ENCODE measurements around the gene CAPN7.
A peak's percentile ranks its signal among the peaks of the same experiment; 100 is the strongest.

CAPN7 gene

DNA sequence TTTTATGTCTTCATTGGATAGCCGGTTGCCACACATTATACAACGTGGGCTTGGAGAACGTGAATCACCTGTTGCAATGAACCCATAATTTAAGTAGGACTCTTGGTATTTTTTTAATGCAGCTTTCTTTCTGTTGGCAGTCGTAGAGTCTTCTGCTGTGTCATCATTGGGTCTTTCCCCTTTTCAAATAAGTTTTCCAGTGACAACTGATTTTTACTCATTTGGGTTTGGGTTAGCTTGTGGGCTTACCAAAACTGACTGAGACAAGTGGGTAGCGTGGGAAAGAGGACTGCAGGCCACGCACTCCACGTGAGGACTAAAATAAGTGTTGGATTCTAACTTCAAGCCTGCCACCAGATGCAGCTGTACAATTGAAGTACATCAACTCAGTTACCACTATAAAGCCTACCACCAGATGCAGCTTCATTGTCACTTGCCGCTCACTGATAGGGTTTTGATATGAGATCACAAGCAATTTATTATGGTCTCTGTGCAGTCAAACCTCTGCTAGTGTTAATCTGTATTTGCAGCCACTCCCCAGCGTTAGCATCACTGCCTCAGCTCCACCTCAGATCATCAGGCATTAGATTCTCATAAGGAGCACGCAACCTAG is 6.4 kb upstream of the CAPN7 start:
- no peak for DNase-seq (ENCODE audit: low read depth in 2 of 2)

- DNase-seq (ENCODE audit: low read depth in 2 of 2) = no peak
Measured at GRCh38 chr3:15204005-15204404, 2.0 kb upstream of the CAPN7 start.

- DNase-seq (ENCODE audit: low read depth in 2 of 2) = no peak
Measured at GRCh38 chr3:15205482-15205933, 538 bp upstream of the CAPN7 start.

DNA sequence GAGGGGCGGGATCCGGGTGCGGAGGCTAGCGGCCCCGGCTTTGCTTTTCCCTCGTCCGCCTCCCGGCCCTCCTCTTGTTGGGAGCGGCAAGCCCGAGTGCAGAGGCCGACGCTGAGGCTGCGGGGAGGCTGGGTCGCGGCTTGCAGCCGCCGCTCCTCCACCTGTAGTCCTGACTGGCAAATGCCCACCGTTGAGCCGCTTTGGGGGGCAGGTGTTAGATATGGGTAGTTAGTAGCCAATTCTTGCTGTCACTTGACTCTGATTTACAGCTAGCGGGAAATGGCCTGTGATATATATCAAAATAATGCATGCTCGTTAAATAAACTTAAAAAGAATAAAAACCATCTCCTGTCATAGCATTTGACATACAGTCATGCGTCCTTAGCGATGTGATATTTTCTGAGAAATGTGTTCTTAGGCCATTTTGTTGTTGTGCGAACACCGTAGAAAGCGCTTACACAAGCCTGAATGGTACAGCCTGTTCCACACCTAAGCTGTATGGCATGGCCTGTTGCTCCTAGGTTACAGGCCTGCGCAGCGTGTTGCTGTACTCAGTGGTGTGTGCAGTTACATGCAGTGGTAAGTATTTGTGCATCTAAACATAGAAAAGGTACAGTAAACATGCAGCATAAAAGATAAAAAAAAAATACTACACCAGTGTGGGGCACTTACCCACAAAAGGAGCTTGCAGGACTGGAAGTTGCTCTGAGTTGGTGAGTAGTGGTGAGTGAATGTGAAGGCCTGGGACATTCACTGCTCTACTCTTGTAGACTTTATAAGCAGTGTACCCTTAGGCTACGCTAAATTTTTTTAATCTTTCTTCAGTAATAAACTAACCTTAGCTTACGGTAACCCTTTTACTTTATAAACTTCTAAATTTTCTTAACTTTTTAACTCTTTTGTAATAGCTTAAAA is 873 bp downstream of the CAPN7 start:
- peak in 1 of 2 experiments; percentile 4 for DNase-seq (ENCODE audit: low read depth in 2 of 2)

DNA sequence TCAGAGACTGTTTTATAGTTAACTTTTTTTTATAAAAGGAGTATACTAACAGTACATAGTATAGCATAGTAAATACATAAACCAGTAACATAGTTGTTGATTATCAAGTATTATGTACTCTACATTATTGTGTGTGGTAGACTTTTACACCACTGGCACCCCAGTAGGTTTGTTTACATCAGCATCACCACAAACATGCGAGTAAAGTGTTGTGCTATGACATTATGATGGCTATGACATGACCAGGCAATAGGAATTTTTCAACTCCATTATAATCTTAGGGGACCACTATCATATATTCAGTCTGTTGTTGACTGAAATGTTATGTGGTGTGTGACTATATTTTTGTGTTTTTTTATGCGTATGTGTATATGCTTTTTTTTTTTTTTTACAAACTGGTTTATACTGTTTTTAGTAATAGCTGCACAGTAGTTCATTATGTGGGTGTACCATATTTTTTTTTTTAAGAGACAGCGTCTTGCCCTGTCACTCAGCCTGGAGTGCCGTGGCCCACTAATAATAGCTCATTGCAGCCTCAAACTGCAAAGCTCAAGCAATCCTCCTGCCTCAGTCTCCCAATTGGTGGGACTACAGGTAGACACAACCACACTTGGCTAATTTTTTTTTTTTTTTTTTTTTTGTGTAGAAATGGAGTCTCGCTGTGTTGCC is 1.9 kb downstream of the CAPN7 start:
- DNase-seq (ENCODE audit: low read depth in 2 of 2) = no peak

DNA sequence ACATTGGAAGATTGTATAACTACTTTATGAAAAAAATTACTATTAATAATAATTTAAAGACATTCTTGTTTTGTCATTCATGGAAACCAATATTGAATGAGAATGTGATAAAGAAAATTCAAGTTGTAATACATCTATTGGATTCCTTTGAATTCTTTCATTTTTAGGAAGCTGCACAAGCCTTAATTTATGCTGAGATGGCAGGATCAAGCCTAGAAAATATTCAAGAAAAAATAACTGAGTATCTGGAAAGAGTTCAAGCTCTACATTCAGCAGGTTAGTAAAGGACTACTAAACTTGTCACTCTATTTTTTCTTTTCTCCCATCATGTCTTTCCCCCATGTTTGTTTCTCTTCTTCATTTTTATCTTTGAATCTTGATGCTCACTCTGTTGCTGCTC is 5.9 kb downstream of the CAPN7 start:
- no peak for DNase-seq (ENCODE audit: low read depth in 2 of 2)

- no peak for DNase-seq (ENCODE audit: low read depth in 2 of 2)
Measured at GRCh38 chr3:15214758-15215157, 8.7 kb downstream of the CAPN7 start.

DNA sequence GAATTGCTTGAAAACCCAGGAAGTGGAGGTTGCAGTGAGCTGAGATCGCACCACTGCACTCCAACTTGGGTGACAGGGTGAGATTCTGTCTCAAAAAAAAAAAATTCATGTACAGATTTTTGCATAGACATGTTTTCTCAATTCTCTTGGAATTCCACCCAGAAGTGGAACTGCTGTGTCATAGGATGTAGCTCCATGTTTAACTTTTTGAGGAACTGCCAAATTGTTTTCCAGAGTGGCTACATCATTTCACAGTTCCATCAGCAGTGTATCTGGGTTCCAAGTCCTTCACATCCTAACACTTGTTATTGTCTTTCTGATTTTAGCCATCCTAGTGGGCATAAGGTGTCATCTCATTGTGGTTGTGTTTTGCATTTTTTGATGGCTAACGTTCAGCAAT is 9.9 kb downstream of the CAPN7 start:
- no peak for DNase-seq (ENCODE audit: low read depth in 2 of 2)

- no peak for DNase-seq (ENCODE audit: low read depth in 2 of 2)
Measured at GRCh38 chr3:15216501-15216900, 10.5 kb downstream of the CAPN7 start.

- DNase-seq (ENCODE audit: low read depth in 2 of 2) = no peak
Measured at GRCh38 chr3:15217011-15217671, 11.1 kb downstream of the CAPN7 start.

DNA sequence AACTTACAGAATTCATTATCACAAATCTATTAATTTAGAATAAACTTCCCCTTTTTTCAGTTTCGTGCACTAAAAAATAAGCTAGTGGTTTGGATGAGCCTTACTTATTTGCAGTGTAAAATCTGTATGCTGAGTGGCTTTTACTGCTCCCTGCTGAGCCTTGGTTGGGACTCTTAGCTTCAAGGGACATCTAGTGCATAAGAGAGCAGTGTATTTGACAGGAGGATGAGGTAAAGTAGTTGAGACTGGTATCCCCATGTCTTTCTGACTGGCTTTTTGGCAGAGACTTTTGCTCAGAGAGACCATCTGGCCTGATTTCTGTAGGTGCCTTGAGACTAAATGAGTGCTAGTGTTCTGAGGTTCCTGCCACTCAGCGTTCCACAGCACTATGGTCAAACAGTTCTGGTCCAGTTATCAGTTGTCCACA is 11.8 kb downstream of the CAPN7 start:
- DNase-seq (ENCODE audit: low read depth in 2 of 2) = no peak

GRCh38 chr3:15218689-15219088 is 12.6 kb downstream of the CAPN7 start:
- DNase-seq (ENCODE audit: low read depth in 2 of 2) = no peak

DNA sequence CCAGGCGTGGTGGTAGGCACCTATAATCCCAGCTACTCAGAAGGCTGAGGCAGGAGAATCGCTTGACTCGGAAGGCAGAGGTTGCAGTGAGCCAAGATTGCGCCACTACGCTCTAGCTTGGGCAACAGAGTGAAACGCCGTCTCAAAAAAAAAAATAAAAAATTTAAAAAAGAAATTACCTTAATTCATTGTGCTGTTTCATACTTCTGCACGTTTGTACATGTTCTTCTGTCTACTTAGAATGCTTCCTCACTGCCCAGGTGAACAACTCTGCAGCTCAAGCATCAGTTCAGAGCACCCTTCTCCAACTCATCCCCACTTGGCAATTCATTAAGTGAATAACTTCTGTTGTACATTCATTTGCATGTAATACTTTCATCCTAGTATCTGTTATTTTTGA is 14.0 kb downstream of the CAPN7 start:
- no peak for DNase-seq (ENCODE audit: low read depth in 2 of 2)

GRCh38 chr3:15220661-15221060 is 14.6 kb downstream of the CAPN7 start:
- no peak for DNase-seq (ENCODE audit: low read depth in 2 of 2)

DNA sequence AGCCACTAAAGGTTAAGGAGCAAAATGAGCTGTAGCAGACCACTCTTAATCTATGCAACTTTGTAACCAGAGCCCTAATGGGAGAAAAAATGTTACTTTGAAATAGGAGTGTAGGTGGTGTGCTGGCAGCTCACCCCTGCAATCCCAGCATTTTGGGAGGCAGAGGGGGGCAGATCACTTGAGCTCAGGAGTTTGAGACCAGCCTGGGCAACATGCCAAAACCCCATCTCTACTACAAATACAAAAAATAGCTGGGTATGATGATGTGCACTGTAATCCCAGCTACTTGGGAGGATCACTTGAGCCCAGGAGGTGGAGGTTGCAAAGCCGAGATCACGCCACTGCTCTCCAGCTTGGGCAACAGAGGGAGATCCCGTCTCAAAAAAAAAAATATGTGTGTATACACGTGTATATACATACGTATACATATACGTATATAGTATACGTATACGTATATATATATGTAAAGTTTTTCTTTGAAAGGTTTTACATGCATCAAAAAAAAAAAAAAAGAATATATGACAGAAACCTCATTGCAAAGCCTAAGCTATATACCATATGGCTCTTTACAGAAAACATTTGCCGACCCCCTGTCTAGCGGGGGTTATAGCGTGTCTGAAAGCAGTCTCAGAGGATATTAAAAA is 15.7 kb downstream of the CAPN7 start:
- DNase-seq (ENCODE audit: low read depth in 2 of 2) = no peak

DNA sequence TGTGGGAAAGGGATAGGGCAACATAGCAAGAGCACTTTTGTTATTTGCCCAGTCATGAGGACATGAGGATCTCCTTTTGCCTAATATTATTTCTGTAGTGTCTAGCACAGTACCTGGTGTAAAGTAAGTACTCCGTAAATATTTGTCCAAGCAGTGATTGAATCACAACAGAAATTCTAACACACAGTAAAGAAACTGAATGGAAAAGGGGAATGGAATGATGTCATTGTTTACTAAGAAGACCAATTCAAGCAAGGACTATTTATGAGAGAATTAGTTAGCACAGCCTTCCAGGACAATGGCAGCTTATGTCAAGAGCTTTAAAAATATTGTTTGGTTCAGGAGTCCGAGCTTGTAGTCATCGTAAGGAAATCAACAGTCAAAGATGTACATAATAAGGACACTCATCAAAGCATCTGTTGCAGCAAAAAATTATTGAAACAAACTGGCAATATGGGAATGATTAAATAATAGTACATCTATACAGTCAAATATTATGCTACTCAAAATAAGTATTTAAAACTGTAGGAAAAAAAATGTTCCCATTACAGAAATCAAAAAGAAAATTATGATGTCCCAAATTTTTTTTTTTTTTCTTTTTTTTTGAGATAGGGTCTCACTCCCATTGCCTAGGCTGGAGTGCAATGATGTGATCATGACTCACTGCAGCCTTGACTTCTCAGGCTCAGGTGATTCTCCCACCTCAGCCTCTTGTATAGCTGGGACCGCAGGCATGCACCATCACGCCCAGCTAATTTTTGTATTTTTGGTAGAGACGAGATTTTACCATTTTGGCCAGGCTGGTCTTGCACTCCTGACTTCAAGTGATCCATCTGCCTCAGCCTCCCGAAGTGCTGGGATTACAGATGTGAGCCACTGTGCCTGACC is 17.9 kb downstream of the CAPN7 start:
- no peak for DNase-seq (ENCODE audit: low read depth in 2 of 2)

DNA sequence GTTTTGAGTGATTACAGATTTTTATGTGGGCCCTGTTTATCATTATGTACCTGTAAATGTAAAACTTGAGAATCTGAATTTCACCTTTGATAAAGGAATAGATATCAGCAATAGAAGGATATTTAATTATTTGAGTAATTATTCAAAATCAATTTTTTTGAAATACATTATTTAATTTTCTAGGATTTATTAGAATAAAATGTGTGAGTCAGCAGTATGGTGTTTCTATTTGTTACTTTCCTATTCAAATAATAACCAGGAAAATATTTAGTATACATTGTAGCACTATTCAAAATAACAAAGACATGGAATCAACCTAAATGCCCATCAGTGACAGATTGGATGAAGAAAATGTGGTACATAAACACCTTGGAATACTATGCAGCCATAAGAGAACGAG is 22.1 kb downstream of the CAPN7 start:
- DNase-seq (ENCODE audit: low read depth in 2 of 2) = no peak

DNA sequence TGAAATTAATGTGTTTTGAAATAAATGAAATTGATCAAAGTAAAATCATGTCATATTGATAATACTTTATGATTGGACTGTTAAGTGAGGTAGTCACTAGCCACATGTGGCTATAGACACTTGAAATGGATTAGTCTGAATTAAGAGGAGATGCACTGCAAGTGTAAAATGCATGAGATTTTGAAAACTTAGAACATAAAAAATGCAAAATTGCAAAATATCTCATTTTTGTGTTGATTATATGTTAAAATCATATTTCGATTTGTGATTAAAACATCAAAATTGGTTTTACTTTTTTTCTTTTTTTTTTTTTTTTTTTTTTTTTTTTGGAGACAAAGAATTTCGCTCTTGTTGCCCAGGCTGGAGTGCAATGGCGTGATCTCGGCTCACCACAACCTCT is 23.2 kb downstream of the CAPN7 start:
- no peak for DNase-seq (ENCODE audit: low read depth in 2 of 2)

DNA sequence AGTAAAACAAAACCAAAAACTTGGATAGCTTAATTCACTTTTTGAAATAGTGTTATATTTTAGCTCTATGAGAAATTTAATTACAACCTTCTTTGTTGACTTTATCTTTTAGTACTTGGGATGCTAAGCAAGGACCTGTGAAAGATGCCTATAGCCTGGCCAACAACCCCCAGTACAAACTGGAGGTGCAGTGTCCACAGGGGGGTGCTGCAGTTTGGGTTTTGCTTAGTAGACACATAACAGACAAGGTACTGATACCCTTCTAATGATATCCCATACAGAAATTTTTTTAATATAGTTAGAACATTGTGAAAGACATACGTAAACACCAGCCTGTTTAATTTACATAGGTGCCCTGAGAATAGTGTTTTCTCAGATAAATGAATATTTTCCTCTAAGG is 35.3 kb downstream of the CAPN7 start:
- peak in 1 of 2 experiments; percentile 18 for DNase-seq (ENCODE audit: low read depth in 2 of 2)

DNA sequence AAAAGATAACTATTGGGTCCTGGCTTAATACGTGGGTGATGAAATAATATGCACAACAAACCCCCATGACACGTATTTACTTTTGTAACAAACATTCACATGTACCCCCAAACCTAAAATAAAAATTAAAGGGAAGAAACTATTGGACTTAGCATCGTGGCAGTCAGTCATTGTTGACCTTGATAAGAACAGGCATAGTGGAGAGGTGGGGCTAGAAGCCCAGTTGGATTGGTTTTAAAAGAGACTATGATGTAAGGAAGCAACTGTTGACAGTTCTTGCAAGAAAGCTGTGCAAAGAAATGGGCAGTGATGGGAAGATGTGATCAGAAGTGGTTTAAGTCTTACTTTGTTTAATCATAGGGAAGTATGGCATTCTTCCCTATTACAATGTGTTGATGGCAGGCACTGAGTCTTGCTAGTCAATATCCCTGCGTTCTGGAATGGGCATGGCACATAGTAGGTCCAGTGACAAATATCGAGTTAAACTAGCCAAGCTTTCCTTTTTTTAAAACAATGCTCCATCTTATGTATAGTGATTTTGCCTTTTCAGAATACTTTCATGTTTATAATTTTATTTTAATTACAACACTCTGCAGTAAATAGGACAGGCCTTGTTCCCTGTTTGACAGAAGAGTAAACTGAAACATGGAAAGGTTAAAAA is 37.9 kb downstream of the CAPN7 start:
- no peak for DNase-seq (ENCODE audit: low read depth in 2 of 2)

Data from stimulated activated CD4-positive, alpha-beta T cell treated with anti-CD3 and anti-CD28 coated beads, Interleukin-12 subunit alpha, Interleukin-12 subunit beta, amount 100 ng/mL, for 24 hours (primary cell).